ENCODE measurements around the gene CRYBB1. TPM values are rescaled to one million over a fixed set of nuclear protein-coding genes. Genes with fewer than 3 reads are reported as not detected.

CRYBB1 gene
- total RNA-seq, 1 experiment from 2014 or later, result not detected

DNA sequence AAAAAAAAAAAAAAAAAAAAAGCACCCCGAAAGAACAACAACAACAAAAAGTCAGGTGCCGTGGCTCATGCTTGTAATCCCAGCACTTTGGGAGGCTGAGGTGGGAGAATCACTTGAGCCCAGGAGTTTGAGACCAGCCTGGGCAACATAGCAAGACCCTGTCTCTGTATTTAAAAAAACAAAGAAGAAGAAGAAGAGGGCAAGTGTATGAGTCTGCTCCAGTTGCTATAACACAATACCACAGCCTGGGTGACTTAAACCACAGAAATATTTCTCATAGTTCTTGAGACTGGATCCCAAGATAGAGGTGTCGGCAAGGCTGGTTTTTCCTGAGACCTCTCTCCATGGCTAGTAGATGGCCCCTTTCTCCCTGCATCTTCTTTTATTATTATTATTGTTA lies 16.4 kb upstream of the CRYBB1 start:
- TF ChIP-seq EZH2 (IDR thresholded peaks at IDR 0.05; ENCODE audit: low read length, unreplicated experiment) (no peak), EZH2phosphoT487 (IDR thresholded peaks at IDR 0.05; ENCODE audit: borderline replicate concordance, low read length) (no peak)
- TF ChIP-seq, protein P1, sequence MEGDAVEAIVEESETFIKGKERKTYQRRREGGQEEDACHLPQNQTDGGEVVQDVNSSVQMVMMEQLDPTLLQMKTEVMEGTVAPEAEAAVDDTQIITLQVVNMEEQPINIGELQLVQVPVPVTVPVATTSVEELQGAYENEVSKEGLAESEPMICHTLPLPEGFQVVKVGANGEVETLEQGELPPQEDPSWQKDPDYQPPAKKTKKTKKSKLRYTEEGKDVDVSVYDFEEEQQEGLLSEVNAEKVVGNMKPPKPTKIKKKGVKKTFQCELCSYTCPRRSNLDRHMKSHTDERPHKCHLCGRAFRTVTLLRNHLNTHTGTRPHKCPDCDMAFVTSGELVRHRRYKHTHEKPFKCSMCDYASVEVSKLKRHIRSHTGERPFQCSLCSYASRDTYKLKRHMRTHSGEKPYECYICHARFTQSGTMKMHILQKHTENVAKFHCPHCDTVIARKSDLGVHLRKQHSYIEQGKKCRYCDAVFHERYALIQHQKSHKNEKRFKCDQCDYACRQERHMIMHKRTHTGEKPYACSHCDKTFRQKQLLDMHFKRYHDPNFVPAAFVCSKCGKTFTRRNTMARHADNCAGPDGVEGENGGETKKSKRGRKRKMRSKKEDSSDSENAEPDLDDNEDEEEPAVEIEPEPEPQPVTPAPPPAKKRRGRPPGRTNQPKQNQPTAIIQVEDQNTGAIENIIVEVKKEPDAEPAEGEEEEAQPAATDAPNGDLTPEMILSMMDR (conservative IDR thresholded peaks at IDR 0.05; ENCODE audit: low read depth, low read length), result no peak
- DNase-seq (no peak), ATAC-seq (no peak)
- no peaks in the 10 kb centered on the region for H3K79me2 ChIP-seq (ENCODE audit: low read length)
- no peaks in the 10 kb centered on the region for H3F3A ChIP-seq (ENCODE audit: low read length, unreplicated experiment)
- H3K9ac ChIP-seq (ENCODE audit: low read length), result no peak overlapping the region
- peaks cover 6% of the 10 kb centered on the region; the same call in 1 of the 2 replicates for H3K27me3 ChIP-seq (ENCODE audit: low read length)
- no peak overlapping the region for H3K4me3 ChIP-seq (ENCODE audit: low read length)
- CTCF ChIA-PET, result no interaction called here
- POLR2A ChIA-PET (ENCODE audit: unreplicated experiment), result no interaction called here
- H3K9me2 ChIP-seq (replicated peaks; ENCODE audit: low read length), result no peaks in the 10 kb centered on the region
- BruUV-seq (replicated peaks), result no TSS peak
- no peaks in the 10 kb centered on the region for H3K9me3 ChIP-seq (ENCODE audit: low read length)
- no peaks in the 10 kb centered on the region for H4K20me1 ChIP-seq (ENCODE audit: low read length)
- intact Hi-C loops (cut with micrococcal nuclease), result no loop called here
- H3K27ac ChIP-seq (ENCODE audit: low read length), result no peak overlapping the region
- H3K4me2 ChIP-seq (ENCODE audit: low read length), result no peak overlapping the region
- H3K36me3 ChIP-seq (ENCODE audit: low read depth, low read length), result no peaks in the 10 kb centered on the region
- H2AFZ ChIP-seq (ENCODE audit: low read length), result no peak overlapping the region
- no peaks in the 10 kb centered on the region for H3K4me1 ChIP-seq (ENCODE audit: insufficient read depth, low read length)

DNA sequence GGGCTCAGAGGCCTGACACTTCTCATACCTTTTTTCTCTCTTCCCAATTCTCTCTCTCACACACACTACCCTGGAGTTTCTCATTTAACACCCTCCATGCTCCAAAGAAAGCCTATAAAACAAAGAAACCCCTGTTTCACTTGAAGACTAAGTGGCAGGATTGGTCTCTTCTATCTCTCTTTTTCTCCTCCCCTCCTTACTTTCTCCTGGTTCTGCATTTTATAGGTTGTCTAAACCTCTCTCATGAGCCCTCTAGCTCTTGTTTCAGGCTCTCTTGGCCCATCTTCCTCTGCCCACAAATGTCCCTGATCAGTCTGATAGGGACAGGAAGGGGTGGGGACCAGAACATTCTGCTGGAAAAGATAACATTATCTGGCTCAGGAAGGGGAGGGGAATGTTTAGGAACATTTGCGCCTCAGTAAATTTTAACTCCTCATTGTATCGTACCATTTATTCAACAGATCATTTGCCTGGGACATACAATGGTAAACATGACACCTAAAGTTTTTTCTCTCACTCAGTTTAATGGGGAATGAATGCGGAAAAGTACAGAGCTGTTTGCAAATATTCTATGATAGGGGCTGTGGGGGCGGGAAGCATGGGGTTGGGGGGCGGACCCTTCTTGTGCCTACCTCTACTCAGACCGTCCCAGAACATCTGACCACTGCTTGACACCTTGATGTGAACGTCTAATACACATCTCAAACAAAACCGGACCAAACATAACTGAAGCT lies 14.8 kb upstream of the CRYBB1 start:
- Histone ChIP-seq H3K9me3 (ENCODE audit: low read length) (no peaks in the 10 kb centered on the region), H3K9ac (ENCODE audit: low read length) (no peak overlapping the region), H3K27ac (ENCODE audit: low read length) (no peak overlapping the region), H2AFZ (ENCODE audit: low read length) (no peak overlapping the region), H3K4me1 (ENCODE audit: insufficient read depth, low read length) (no peaks in the 10 kb centered on the region), H3K4me2 (ENCODE audit: low read length) (no peak overlapping the region), H3K9me2 (replicated peaks; ENCODE audit: low read length) (no peaks in the 10 kb centered on the region), H3K27me3 (ENCODE audit: low read length) (no peaks in the 10 kb centered on the region), H3K36me3 (ENCODE audit: low read depth, low read length) (no peaks in the 10 kb centered on the region), H3K79me2 (ENCODE audit: low read length) (no peaks in the 10 kb centered on the region), H3F3A (ENCODE audit: low read length, unreplicated experiment) (no peaks in the 10 kb centered on the region), H4K20me1 (ENCODE audit: low read length) (no peaks in the 10 kb centered on the region), H3K4me3 (ENCODE audit: low read length) (no peak overlapping the region)
- ChIA-PET POLR2A (ENCODE audit: unreplicated experiment) (interaction anchor here (0.6 kb wide), 1 partner anchor 48 kb away, joined by 3 read pairs; no protein-coding TSS in a partner anchor), CTCF (no interaction called here)
- intact Hi-C loops (cut with micrococcal nuclease), result no loop called here
- no peak for ATAC-seq
- no peak for TF ChIP-seq EZH2phosphoT487 (IDR thresholded peaks at IDR 0.05; ENCODE audit: borderline replicate concordance, low read length)
- TF ChIP-seq, protein P1 (conservative IDR thresholded peaks at IDR 0.05; ENCODE audit: low read depth, low read length), result no peak
- no TSS peak for BruUV-seq (replicated peaks)
- DNase-seq, result no peak

DNA sequence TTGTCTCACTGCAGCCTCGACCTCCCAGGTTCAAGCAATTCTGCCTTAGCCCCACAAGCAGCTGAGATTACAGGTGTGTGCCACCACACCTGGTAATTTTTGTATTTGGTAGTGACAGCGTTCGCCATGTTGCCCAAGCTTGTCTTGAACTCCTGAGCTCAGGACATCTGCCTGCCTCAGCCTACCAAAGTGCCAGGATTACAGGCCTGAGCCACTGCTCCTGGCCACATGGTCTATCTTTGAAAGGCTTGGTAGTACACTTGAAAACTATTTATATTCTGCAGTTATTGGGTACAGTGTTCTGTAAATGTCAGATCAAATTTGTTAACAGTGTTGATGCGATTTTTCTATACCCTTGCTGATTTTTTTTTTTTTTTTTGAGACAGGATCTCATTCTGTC lies 13.5 kb upstream of the CRYBB1 start:
- no TSS peak for BruUV-seq (replicated peaks)
- POLR2A ChIA-PET (ENCODE audit: unreplicated experiment), result no interaction called here
- no peak overlapping the region for H2AFZ ChIP-seq (ENCODE audit: low read length)
- no peak for TF ChIP-seq EZH2phosphoT487 (IDR thresholded peaks at IDR 0.05; ENCODE audit: borderline replicate concordance, low read length)
- TF ChIP-seq, protein P1 (conservative IDR thresholded peaks at IDR 0.05; ENCODE audit: low read depth, low read length), result no peak
- no peak for TF ChIP-seq EZH2 (IDR thresholded peaks at IDR 0.05; ENCODE audit: low read length, unreplicated experiment)
- no peak for DNase-seq
- intact Hi-C loops (cut with micrococcal nuclease), result no loop called here
- no peaks in the 10 kb centered on the region for H4K20me1 ChIP-seq (ENCODE audit: low read length)
- CTCF ChIA-PET, result no interaction called here
- no peak overlapping the region for H3K4me3 ChIP-seq (ENCODE audit: low read length)
- no peaks in the 10 kb centered on the region for H3K36me3 ChIP-seq (ENCODE audit: low read depth, low read length)
- no peak overlapping the region for H3K9ac ChIP-seq (ENCODE audit: low read length)
- H3K4me2 ChIP-seq (ENCODE audit: low read length), result no peak overlapping the region
- ATAC-seq, result no peak
- H3K4me1 ChIP-seq (ENCODE audit: insufficient read depth, low read length), result no peaks in the 10 kb centered on the region
- no peaks in the 10 kb centered on the region for H3K9me3 ChIP-seq (ENCODE audit: low read length)
- no peaks in the 10 kb centered on the region for H3K79me2 ChIP-seq (ENCODE audit: low read length)
- H3K27me3 ChIP-seq (ENCODE audit: low read length), result no peaks in the 10 kb centered on the region
- H3K27ac ChIP-seq (ENCODE audit: low read length), result no peak overlapping the region
- no peaks in the 10 kb centered on the region for H3K9me2 ChIP-seq (replicated peaks; ENCODE audit: low read length)
- H3F3A ChIP-seq (ENCODE audit: low read length, unreplicated experiment), result no peaks in the 10 kb centered on the region

Data from PC-3 (cell line).